ENCODE results near the gene SGCE.
"Not testable (repeated sequence)": the region's sequence is repeated elsewhere in the genome, so short reads cannot be mapped to it uniquely, and the experiment has no call there.

SGCE gene, protein sequence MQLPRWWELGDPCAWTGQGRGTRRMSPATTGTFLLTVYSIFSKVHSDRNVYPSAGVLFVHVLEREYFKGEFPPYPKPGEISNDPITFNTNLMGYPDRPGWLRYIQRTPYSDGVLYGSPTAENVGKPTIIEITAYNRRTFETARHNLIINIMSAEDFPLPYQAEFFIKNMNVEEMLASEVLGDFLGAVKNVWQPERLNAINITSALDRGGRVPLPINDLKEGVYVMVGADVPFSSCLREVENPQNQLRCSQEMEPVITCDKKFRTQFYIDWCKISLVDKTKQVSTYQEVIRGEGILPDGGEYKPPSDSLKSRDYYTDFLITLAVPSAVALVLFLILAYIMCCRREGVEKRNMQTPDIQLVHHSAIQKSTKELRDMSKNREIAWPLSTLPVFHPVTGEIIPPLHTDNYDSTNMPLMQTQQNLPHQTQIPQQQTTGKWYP

DNA sequence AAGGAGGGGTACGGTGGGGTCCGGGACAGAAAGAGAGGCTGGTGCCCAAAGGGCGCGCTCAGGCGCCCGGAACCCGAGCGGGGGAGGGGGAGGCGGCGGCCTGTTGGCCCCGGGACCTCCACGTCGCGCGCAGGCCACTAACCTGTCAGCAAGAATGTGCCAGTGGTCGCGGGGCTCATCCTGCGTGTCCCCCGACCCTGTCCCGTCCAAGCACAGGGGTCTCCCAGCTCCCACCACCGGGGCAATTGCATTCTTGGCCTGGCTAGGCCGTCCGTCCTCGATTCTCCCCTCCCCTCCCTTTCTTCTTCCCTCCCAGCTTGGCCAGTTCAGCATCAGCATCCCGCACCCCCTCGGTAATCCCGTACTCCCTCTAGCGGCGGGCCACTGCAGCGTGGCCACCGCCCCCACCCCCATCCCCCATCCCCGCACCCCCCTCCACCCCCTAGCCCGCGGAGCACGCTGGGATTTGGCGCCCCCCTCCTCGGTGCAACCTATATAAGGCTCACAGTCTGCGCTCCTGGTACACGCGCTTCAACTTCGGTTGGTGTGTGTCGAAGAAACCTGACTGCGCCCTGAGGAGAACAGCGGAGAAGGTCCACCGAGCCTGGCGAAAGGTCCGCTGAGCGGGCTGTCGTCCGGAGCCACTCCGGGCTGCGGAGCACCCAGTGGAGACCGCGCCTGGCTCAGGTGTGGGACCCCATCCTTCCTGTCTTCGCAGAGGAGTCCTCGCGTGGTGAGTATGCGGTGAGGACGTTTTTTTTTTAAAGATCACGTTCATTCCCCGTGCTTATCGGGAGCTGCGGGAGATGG is at the start of gene SGCE:
Gene SGCE (minus strand): TSS at position 286 of the 810 bp plus-strand sequence. CDS start 35 bp downstream, at position 251.
- peak; percentile 76 for DNase-seq

DNA sequence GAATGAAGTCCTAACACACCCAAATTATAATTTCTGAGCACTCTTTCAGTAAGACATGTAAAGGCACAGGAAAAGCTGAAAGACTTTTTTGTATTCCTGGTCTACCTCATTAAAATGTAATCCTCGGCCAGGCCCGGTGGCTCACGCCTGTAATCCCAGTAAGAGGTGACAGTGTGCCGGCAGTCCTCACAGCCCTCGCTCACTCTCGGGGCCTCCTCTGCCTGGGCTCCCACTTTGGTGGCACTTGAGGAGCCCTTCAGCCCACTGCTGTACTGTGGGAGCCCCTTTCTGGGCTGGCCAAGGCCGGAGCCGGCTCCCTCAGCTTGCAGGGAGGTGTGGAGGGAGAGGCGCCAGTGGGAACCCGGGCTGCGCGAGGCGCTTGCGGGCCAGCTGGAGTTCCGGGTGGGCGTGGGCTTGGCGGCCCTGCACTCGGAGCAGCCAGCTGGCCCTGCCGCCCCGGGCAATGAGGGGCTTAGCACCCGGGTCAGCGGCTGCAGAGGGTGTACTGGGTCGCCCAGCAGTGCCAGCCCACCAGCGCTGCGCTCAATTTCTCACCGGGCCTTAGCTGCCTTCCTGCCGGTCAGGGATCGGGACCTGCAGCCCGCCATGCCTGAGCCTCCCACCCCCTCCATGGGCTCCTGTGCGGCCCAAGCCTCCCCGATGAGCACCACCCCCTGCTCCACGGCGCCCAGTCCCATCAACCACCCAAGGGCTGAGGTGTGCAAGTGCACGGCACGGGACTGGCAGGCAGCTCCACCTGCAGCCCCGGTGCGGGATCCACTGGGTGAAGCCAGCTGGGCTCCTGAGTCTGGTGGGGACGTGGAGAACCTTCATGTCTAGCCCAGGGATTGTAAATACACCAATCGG is 49.5 kb upstream of the SGCE start:
- not testable (repeated sequence) for DNase-seq

- DNase-seq: no peak
Observed at GRCh38 chr7:94701555-94701973, 45.6 kb upstream of the SGCE start.

DNA sequence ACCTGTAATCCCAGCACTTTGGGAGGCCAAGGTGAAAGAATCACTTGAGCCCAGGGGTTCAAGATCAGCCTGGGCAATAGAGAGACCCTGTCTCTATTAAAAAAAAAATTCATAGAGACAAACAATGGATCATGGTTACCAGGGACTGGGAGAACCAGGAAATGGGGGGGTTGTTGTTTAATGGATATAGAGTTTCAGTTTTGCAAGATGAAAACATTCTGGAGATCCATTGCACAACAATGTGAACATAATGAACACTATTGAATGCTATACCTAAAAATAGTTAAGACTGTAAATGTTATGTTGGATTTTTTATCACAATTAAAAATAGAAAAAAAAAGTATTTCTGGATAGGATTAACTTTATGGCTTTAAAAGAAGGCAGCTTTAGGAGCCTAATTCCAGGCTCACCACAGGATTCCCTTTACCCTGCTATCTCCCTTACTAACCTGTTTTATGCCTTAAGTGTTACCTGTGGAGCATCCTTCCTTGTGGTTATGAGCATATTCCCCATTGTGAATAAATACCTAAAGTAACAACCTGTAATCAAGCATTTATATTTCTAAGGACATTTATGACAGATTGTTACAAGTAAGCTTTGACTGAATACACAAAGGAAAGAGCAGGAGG is 45.1 kb upstream of the SGCE start:
- no peak for DNase-seq

DNA sequence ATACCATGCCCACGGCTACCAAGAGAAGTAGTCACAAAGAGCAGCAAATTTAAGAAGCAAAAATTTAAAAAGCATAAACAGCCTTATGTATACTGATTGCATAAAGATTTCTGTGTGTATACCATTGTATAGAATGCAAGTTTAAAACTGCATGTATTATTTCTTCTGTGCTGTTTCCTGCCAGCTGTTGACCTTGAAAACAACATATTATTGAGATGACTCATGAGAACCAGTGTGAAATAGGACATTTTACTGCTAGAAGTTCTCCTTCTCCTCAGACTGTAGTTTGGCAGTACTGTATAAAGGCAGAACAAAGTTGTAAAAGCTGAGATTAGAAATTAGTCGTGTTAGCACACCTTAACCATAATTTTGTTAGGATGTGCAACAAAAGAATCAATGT is 42.3 kb upstream of the SGCE start:
- no peak for DNase-seq

DNA sequence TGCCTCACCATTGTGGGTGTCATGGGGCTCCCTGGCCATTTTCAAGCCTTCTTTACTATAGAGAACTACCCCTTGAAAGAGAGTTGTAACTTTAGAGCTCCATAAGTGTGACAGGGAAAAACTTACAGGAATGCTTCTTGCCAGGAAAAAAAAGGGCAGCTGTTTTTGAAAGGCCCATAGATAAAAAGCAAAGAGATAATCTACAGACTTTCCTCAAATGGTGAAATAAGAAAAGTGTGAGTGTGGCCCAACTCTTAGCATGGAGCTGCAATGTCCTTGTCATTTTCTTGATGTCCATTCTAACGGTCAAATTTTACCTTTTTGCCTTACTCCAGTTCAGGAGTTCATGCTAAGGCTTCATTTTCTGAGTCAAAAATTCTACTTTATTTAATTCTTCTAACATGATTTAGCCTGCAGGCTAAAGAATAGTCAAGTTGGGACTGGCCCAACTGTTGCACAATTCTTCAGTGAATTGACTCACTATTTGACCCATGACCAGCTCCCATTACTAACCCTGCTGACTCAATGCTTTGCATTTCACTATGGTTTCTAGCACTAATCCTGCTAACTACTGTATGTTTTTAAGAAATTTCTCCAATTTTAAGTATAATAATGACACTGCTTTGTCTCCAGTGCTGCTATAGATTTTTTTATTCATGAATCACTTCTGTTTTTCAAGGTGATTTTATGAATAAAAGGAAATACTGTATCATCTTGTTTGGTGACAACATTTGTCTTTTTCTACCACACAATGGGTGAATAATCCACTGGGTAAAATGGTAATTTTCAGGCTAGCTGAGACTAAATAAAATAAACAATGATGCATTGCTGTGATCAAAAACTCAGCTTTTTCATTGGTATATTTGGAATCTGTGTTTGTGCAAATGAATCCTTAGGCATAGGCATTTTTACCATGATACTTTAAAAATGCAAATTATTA is 41.4 kb upstream of the SGCE start:
- no peak for DNase-seq

DNA sequence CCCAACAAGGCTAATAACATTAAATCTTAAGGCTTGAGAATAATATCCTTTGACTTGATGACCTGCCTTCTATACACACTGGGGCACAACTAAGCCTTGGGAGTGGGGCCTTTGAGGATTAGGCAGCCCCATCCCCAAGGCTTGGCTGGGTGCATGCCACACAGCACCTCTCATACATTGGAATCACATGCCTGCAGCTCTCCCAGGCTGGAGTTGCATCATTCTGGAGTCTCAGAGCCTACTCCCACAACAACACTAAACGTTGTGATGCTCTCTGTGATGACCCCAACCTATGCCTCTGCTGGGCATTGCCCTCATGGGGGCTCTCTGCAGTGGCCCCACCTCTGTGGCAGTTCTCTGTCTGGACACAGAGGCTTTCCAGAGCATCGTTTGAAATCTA is 31.9 kb upstream of the SGCE start:
- DNase-seq: no peak

GRCh38 chr7:94687076-94687475 is 31.1 kb upstream of the SGCE start:
- DNase-seq: no peak

DNA sequence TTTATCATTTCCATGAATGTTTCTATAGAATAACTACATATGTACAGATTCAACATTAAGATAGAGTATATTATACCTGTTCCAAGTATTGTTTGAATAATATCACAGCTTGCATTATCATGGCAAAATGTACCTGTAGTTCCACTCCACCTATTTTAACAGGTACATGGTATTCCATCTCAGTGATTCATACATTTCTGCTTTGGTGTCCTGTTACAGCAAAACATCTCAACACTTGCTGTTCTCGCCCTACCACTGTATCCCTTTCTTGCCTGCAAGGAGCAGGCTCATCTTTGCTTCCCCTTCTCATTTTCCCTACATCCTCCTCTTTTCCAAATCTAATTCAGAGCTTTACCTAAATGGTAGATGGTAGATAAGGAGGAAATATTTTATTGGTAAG is 27.1 kb upstream of the SGCE start:
- no peak for DNase-seq

DNA sequence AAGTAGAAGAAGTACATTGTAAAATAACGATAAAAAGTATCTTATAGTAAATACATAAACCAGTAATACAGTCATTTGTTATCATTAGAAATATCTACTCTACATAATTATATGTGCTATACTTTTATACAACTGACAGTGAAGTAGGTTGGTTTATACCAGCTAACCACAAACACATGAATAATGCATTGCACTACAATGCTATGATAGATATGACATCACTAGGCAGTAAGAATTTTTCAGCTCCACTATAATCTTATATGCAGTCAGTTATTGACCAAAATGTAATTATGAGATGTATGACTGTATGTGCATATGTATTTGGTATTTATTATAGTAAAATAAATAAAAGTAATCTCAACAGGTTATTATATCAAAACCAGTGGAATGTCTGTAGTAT is 23.4 kb upstream of the SGCE start:
- no peak for DNase-seq

DNA sequence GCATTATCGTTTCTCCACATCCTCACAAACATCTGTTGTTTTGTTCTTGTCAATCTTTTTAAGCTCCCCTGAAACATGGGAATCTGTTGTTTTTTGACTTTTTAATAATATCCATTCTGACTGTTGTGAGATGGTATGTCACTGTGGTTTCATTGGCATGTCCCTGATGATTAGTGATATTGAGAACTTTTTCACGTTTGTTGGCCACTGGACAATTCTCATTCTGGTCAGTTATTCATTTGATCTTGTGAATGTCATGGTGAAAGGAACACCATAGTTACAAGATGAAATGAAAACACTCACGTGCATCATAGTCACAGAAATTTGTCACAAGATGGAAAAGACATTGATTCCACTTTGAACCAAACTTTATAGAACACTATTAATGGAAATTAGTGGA is 20.5 kb upstream of the SGCE start:
- no peak for DNase-seq

- no peak for DNase-seq
Observed at GRCh38 chr7:94675356-94675755, 19.4 kb upstream of the SGCE start.

GRCh38 chr7:94671444-94672235 is 15.7 kb upstream of the SGCE start:
- no peak for DNase-seq

- DNase-seq: no peak
Observed at GRCh38 chr7:94669773-94670495, 14.0 kb upstream of the SGCE start.

DNA sequence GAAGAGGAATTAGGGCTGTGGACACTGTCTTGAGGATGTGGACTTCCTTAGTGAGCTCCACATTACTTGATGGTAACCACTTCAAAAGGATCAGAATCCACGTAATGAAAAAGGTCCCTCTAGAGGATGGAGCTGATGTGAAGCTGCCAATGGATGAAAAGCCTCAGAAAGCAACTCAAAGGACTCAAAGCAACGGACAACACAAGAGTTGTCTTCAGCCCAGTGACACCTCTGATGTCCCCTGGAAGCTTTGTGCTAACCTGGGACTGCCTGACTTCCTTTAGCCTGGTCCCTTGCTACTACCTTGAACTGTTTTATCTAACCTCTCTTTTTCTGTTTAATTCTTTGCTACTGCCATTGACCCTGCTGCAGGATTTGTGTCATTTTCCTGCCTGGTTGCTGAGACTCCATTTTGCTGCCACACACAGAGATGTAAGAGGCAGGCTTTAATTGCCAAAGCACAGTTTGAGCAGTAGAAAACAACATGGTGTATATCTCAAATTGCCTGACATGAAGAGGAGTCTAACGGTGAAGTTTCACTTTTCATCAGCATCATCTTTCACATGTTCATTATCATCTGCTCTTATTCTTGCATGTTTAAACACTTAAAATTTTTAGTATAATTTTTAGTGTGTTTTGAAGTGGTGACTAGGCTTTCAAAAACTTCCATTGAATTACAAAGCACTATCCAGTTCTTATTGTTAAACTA is 11.1 kb upstream of the SGCE start:
- DNase-seq: no peak

- DNase-seq: no peak
Observed at GRCh38 chr7:94665426-94665825, 9.5 kb upstream of the SGCE start.

DNA sequence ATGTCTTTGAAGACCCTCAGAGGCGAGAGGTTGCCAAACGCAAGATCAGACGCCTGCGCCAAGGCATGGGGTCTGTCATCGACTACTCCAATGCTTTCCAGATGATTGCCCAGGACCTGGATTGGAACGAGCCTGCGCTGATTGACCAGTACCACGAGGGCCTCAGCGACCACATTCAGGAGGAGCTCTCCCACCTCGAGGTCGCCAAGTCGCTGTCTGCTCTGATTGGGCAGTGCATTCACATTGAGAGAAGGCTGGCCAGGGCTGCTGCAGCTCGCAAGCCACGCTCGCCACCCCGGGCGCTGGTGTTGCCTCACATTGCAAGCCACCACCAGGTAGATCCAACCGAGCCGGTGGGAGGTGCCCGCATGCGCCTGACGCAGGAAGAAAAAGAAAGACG is 8.1 kb upstream of the SGCE start:
- DNase-seq: no peak

- DNase-seq: no peak
Observed at GRCh38 chr7:94662548-94662947, 6.6 kb upstream of the SGCE start.

DNA sequence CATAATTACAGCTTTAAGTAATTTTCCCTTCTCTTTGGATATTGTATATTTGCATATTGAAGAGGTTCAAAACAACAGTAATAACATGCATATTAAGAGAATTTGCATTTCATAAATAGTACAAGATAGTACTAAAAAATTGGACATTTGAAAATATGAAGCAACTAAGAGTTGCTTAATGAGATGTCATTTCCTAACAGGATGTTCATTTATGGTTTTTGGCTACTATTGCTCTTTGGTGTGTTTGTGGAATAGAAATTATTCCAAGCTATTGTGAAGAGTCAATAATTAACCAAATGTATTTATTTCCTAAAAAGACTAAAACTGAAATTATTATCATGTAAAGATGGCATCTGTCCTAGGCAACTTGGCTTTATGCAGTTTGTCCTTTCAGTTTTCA is 4.1 kb upstream of the SGCE start:
- no peak for DNase-seq
